HG03432 (cell line): ENCODE measurements around the gene REV1.
"Not testable (repeated sequence)": the region's sequence is repeated elsewhere in the genome, so short reads cannot be mapped to it uniquely, and the experiment has no call there.

ENCODE experiments used
- ATAC-seq: cut with Tn5 transposase; IDR thresholded peaks from one replicate; pipeline ENCODE4 v1.9.1; 2021; ENCODE audit warnings: mild to moderate bottlenecking, moderate library complexity; ENCODE audit not compliant: unreplicated experiment

REV1 gene

GRCh38 chr2:99489761-99490622, at the start of gene REV1:
REV1 (minus strand) TSS chr2:99490017; CDS start chr2:99464975, 25,042 bp downstream.
- peak; percentile 87 for ATAC-seq

DNA sequence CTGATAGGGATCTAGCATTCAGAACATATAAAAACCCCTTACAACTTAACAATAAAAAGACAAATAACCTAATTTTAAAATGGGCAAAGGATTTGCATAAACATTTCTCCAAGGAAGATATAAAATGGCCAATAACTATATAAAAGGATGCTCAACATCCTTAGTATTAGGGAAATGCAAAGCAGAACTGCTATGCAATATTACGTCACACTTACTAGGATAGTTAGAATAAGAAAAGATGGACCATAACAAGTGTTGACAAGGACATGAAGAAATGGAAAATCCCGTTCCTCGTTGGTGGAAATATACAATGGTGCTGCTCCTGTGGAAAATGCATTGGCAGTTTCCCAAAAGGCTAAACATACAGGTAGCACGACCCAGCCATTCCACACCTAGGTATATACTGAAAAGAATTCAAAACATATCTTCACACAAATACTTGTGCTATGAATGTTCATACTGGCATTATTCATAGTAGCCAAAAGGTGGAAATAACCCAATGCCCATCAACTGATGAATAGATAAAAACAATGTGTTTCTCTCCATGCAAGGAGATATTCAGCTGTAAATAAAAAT, 48.2 kb upstream of the REV1 start:
- no peak for ATAC-seq

DNA sequence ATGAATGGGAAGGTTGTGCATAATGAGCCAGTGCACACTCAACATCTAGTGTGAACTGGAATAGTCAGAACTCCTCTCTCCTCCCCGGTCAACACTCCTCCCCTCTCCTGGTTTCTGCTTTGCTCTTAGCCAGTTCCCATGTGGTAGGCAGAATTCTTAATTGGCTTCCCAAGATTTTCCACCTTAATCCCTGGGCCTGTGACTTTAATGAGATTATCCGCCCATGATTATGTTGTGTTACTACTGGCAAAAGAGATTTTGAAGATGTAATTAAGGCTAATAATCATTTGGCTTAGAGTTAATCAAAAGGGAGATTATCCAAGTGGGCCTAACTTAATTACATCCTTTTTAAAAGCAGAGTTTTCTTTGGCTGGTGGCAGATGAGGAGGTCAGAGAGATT, 34.2 kb upstream of the REV1 start:
- ATAC-seq, result no peak

DNA sequence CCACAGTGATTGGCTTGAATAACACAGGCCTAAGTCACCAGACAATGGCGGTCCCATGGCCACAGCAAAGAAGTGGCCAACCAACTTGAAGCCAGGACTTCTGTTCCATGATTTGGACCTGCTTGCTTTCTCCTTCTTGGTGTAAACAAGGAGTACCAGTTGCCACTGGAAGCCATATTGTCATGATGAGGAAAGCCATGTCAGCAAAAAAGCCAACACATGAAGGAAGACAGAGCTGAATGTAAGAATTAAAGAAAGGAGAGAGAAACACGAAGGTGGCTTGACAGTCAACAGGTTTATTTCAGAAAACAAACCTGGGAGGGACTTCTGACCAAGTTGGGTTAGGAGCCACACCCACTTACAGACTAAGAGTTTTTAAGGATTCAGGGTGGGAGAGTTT, 32.3 kb upstream of the REV1 start:
- no peak for ATAC-seq

- no peak for ATAC-seq
Observed at GRCh38 chr2:99520813-99521212, 31.0 kb upstream of the REV1 start.

GRCh38 chr2:99520195-99520594, 30.4 kb upstream of the REV1 start:
- no peak for ATAC-seq

DNA sequence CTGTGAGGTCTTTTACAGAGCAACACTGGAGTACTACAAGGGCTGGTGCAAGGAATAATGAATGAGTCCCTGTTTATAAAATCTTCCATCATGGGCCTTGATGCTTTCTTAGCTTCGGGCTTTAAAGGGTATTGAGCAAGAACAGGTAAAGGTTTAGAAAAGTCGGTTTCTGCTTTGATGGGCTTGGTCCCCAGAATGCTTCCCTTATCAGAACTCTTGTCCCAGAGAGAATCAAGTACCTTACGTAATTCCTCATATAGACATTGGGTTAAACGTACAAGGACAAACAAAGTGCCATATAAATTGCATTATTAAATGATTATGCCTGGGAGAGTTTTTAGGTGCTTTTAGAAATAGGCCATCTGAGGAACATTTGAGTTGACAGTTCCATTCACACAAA, 24.5 kb upstream of the REV1 start:
- ATAC-seq, result no peak

- no peak for ATAC-seq
Observed at GRCh38 chr2:99512181-99512591, 22.4 kb upstream of the REV1 start.

GRCh38 chr2:99509387-99509786, 19.6 kb upstream of the REV1 start:
- no peak for ATAC-seq

- no peak for ATAC-seq
Observed at GRCh38 chr2:99507937-99508818, 18.4 kb upstream of the REV1 start.

- ATAC-seq, result no peak
Observed at GRCh38 chr2:99504844-99505584, 15.2 kb upstream of the REV1 start.

DNA sequence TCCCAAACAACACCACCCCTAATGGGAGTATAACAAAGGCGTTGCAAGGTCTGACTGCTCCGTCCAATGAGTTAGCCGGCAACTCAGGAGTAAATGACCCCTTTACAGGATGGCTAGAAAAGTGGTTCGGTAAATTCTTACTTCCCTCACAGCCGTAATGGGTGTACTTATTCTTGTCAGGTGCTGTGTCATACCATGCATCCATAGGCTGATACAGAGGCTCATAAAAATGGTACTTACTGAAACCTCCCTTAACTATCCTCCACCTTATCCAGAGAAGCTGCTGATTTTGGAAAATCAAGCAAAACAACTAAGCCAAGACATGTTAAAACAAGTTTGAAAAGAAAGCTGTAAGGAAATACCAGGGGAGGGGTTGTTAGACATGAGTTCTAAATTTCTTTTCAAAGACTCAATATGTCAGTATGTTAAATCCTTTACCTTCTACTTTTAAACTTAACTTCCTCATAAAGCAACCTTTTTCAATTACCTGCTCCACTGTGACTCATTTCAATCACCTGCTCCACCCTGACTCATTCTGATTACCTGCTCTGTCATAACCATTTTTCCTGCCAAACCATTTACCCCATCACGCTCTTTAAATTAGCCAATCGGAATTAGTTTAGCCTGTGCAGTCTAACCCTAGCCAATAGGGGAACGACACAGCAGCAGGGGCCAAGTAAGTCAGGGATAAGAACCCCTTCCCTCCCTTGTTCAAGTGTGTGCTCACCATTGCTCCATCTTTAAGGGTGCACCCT, 14.0 kb upstream of the REV1 start:
- not testable (repeated sequence) for ATAC-seq

DNA sequence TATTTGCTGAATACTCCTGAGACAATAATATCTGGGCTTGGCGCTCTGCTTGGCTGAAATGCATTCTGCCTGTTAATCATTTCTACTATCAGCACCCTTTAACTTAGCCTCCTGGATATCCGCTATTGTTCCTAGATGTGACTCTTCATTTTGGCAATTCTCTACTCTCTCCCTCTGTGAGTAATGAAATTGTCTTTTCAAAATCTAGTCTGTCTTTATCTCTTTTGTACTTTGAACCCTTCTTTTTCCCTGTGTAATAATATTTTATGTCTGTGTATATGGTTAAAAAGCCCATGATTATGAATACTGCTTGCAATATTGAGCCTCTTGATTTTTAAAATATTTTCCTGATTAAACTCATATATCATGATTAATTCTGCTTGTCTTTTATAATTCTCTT, 6.2 kb upstream of the REV1 start:
- ATAC-seq, result no peak

- no peak for ATAC-seq
Observed at GRCh38 chr2:99495115-99495860, 5.5 kb upstream of the REV1 start.

DNA sequence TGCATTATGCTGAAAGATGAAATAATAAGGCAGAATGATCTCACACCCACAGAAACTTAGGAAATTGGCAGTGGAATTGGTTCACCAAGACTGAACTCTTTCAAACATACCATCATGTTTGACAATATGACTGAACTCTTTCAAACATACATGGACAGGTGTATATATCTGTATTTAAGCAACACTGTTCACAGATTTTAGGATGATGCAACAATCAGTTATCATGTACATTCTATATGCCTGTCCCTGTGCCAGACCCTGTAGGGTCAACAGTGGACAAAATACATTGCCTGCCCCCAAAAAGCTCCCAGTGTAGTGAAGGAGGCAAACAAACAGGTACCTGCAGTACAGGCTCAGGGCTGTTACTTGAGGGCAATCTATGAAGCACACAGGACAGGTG, 2.9 kb upstream of the REV1 start:
- no peak for ATAC-seq

DNA sequence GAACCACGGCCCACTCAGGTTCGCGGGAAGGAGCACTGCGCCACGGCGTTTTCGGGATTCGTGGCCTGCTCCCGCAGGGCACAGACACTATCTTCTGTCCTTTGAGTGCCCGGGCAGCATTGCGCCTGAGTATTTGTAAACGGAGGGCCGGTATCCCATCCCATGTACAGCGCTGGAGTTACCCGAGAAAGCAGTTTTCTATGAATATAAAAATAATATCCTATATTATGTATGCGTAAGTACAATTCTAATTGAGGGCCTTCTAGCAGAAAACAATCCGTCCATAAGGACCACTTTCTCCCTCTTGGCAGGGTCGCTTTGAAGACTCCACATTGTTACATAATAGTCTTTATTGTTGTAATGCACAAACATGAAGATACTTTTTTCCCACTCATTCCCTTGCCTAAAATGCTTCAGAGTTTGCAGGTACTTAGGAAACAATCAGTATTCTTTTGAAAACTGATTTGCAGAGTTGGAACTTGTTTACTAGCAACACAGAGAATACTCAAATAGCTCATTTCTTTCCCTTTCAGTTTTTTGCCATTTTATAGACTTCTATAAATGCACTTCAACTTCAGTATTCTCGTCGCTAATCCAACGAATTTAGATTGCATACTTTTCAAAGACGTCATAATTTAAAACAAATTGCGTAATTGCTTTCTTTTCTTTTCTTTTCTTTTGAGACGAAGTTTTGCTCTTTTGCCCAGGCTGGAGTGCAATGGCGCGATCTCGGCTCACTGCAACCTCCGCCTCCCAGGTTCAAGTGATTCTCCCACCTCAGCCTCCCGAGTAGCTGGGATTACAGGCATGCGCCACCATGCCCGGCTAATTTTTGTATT, 1.0 kb upstream of the REV1 start:
- ATAC-seq, result no peak

DNA sequence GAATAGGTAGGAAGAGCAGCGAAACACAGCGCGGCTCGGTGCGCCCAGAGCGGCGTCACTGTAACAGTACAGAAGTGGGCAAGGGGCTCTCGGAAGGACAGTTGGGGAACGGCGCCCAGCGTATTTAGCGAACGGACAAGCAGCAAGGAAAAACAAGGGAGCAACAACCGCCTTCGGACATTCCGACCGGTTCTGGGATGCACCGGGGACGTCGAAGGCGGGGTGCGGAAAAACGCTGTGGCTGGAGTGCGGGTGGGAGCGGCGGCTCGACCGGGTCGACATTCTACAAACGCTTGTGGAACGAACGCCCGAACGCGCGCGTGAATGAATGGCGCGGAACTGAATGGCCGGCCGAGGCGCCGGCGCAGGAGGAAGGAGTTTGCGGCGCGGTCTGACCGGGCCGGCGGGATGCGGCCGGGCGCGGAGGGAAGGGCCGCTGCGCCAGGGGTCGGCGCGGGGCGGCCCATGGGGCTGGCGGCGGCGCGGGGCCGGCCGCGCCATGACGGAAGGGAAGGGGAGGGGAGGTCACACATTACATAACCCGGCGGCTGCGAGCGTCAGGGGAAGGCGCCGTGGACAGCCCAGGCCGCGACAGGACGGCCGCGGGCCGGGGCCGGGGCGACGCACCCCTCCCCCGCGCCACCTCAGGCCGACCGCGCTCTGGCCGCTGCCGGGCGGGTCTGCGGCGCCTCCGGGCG, 605 bp downstream of the REV1 start:
- peak; percentile 40 for ATAC-seq

GRCh38 chr2:99488539-99489062, 1.2 kb downstream of the REV1 start:
- ATAC-seq, result no peak
